D341Med (cell line): ENCODE data around the gene SLC38A1.

Experiments used
- DNase-seq: peaks from one replicate; pipeline ENCODE4 v3.0.0; 2012; ENCODE audit warnings: low spot score

Gene SLC38A1

GRCh38 chr12:46133751-46134150, 135.1 kb downstream of the SLC38A1 start:
- no peak for DNase-seq
